ENCODE measurements around the gene GPR37. TPM values are rescaled to one million over a fixed set of nuclear protein-coding genes. Genes with fewer than 3 reads are reported as not detected.

GPR37 gene
- total RNA-seq, 2 experiments from 2014 or later, result not detected

GRCh38 chr7:124701955-124702354 is 63.6 kb downstream of the GPR37 start:
- Mint-ChIP-seq H3K4me3 (no peak overlapping the region), H3K27me3 (no peaks in the 10 kb centered on the region), H3K27ac (no peak overlapping the region), H3K9me3 (no peaks in the 10 kb centered on the region), H3K4me1 (no peaks in the 10 kb centered on the region), H3K36me3 (ENCODE audit: low read depth) (no peaks in the 10 kb centered on the region)
- ChIA-PET CTCF (no interaction called here), POLR2A (no interaction called here)
- DNase-seq, result no peak

GRCh38 chr7:124700655-124701054 is 64.9 kb downstream of the GPR37 start:
- H3K27me3 Mint-ChIP-seq, result no peaks in the 10 kb centered on the region
- no peaks in the 10 kb centered on the region for H3K36me3 Mint-ChIP-seq (ENCODE audit: low read depth)
- no peaks in the 10 kb centered on the region for H3K4me1 Mint-ChIP-seq
- H3K4me3 Mint-ChIP-seq, result no peak overlapping the region
- no peak overlapping the region for H3K27ac Mint-ChIP-seq
- no peaks in the 10 kb centered on the region for H3K9me3 Mint-ChIP-seq
- CTCF ChIA-PET, result no interaction called here
- no peak for DNase-seq
- POLR2A ChIA-PET, result no interaction called here

- no peaks in the 10 kb centered on the region for H3K27me3 Mint-ChIP-seq
- H3K27ac Mint-ChIP-seq, result no peak overlapping the region
- ChIA-PET CTCF (no interaction called here), POLR2A (no interaction called here)
- H3K4me1 Mint-ChIP-seq, result no peaks in the 10 kb centered on the region
- DNase-seq, result no peak
- H3K9me3 Mint-ChIP-seq, result no peaks in the 10 kb centered on the region
- H3K4me3 Mint-ChIP-seq, result no peak overlapping the region
- no peaks in the 10 kb centered on the region for H3K36me3 Mint-ChIP-seq (ENCODE audit: low read depth)
These were observed 66.6 kb downstream of the GPR37 start for GRCh38 chr7:124698964-124699363.

GRCh38 chr7:124697746-124698145 is 67.8 kb downstream of the GPR37 start:
- POLR2A ChIA-PET, result no interaction called here
- CTCF ChIA-PET, result no interaction called here

More at GRCh38 chr7:124697746-124698145, 67.8 kb downstream of the GPR37 start:
- H3K4me1 Mint-ChIP-seq, result no peaks in the 10 kb centered on the region
- H3K4me3 Mint-ChIP-seq, result no peak overlapping the region
- no peaks in the 10 kb centered on the region for H3K36me3 Mint-ChIP-seq (ENCODE audit: low read depth)
- no peak for DNase-seq
- no peaks in the 10 kb centered on the region for H3K27me3 Mint-ChIP-seq
- no peaks in the 10 kb centered on the region for H3K9me3 Mint-ChIP-seq
- H3K27ac Mint-ChIP-seq, result no peak overlapping the region

Other genes starting within 250 kb of the GPR37 start
- 10 to 100 TPM; 27.3 to 28.9 TPM for gene POT1, start 164.0 kb upstream of the GPR37 start, total RNA-seq

Measured in activated CD4-positive, alpha-beta memory T cell treated with anti-CD3 and anti-CD28 coated beads, Interleukin-2, amount 10 ng/mL, durations not matched to agents 7 days and 5 days (primary cell).